Measurements from ENCODE around the gene SLF1.

DNA sequence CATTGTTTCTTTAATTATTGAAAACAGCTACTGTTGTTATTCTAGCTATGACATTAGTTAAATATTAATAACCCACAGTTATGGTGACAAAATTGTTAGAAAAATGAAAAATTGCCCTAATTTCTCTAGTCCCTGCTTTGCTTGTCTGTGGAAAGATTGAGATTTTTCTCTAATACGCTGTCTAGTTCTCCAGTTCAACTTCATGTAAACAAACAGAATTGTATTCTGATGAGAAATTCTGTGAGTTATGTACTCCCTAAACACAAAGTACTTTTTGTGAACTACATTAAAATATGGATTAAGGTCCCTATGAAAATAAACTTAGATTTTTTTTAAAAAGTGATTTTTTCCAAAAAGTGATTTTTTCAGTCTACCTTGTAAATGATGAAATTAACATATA lies 8.7 kb downstream of the SLF1 start:
- TF ChIP-seq, protein P1, sequence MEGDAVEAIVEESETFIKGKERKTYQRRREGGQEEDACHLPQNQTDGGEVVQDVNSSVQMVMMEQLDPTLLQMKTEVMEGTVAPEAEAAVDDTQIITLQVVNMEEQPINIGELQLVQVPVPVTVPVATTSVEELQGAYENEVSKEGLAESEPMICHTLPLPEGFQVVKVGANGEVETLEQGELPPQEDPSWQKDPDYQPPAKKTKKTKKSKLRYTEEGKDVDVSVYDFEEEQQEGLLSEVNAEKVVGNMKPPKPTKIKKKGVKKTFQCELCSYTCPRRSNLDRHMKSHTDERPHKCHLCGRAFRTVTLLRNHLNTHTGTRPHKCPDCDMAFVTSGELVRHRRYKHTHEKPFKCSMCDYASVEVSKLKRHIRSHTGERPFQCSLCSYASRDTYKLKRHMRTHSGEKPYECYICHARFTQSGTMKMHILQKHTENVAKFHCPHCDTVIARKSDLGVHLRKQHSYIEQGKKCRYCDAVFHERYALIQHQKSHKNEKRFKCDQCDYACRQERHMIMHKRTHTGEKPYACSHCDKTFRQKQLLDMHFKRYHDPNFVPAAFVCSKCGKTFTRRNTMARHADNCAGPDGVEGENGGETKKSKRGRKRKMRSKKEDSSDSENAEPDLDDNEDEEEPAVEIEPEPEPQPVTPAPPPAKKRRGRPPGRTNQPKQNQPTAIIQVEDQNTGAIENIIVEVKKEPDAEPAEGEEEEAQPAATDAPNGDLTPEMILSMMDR (IDR thresholded peaks at IDR 0.05; ENCODE audit: low read depth, low read length, poor library complexity, severe bottlenecking), result no peak
- no peak for TF ChIP-seq EZH2phosphoT487 (IDR thresholded peaks at IDR 0.05; ENCODE audit: borderline replicate concordance, low read length)

All from DOHH2 (cell line).